Activated T-helper 17 cell treated with anti-CD3 and anti-CD28 coated beads, Interleukin-2, amount 50 U/mL, for 72 hours (primary cell): ENCODE results near the gene FGFBP2. TPM values are rescaled to one million over a fixed set of nuclear protein-coding genes. Genes with fewer than 3 reads are reported as not detected.
A peak's percentile ranks its signal among the peaks of the same experiment; 100 is the strongest.

Experiments
- ATAC-seq: fragments of 150-1000 bp; cut with Tn5 transposase; replicated peaks from 2 replicates; pipeline ENCODE4 v1.10.0; 2021; ENCODE audit warnings: mild to moderate bottlenecking, moderate library complexity
- H3K27ac Mint-ChIP-seq: one replicate; pipeline ENCODE4 v1.8.0; 2022; ENCODE audit warnings: mixed read lengths
- H3K27me3 Mint-ChIP-seq: one replicate; pipeline ENCODE4 v1.8.0; 2022; ENCODE audit warnings: mixed read lengths
- H3K36me3 Mint-ChIP-seq: one replicate; pipeline ENCODE4 v1.8.0; 2022; ENCODE audit warnings: low read depth, mild to moderate bottlenecking, mixed read lengths
- H3K4me1 Mint-ChIP-seq: one replicate; pipeline ENCODE4 v1.8.0; 2022; ENCODE audit warnings: mixed read lengths
- H3K4me3 Mint-ChIP-seq: one replicate; pipeline ENCODE4 v1.8.0; 2022; ENCODE audit warnings: mild to moderate bottlenecking, mixed read lengths
- H3K9me3 Mint-ChIP-seq: one replicate; pipeline ENCODE4 v1.8.0; 2022; ENCODE audit warnings: mixed read lengths
- total RNA-seq, 2 donors: library from RNA; stranded (reverse); gene quantifications; one replicate each; pipeline ENCODE4 v1.2.3, GENCODE V29; 2022

The FGFBP2 gene
- total RNA-seq, 2 donors from 2014 or later, result 0.22 to 2.2 TPM

DNA sequence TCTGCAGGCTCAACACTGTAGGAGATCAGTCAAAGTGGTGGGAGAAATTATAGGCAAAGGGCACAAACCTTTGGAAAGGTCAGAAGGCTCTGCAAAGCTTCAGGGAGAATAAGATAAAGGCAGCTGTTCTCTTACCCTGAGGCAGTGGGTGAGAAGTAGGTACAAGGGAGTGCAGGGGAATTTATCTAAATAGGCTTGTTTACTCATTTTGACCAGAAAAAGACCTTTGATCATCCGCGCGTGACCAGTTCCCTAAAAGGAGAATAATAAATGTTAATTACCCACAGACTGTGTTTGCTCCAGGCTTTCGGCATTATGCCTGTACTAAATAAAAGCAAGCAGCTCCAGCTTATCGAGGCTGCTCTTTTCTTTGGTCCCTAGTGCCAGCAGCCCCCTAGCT is 9.3 kb downstream of the FGFBP2 start:
- H3K27me3 Mint-ChIP-seq, result no peaks in the 10 kb centered on the region
- no peaks in the 10 kb centered on the region for H3K9me3 Mint-ChIP-seq
- no peaks in the 10 kb centered on the region for H3K36me3 Mint-ChIP-seq
- no peaks in the 10 kb centered on the region for H3K4me1 Mint-ChIP-seq
- no peak for ATAC-seq
- H3K27ac Mint-ChIP-seq, result no peak overlapping the region
- no peak overlapping the region for H3K4me3 Mint-ChIP-seq

DNA sequence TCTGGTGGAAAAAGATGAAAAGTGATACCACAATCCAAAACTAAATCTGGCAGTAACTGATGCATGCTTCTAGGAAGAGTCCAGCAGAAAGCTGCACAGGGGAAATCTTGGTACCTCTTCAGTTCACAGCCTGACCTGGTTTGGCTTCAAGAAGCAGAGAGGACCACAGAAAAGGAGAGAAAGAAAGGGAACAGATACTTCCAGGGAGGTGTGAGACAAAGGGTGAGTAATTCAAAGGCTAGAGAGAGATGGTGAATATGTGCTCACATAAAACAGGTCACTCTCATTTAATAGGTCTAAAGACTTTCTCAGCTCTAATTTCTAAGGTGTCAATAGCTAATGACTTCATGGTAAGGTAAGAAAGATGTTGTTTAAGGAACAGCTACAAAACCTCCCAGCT is 11.2 kb downstream of the FGFBP2 start:
- ATAC-seq, result no peak
- Mint-ChIP-seq H3K27me3 (no peaks in the 10 kb centered on the region), H3K4me1 (no peaks in the 10 kb centered on the region), H3K36me3 (no peaks in the 10 kb centered on the region), H3K4me3 (no peak overlapping the region), H3K9me3 (no peaks in the 10 kb centered on the region), H3K27ac (no peak overlapping the region)

GRCh38 chr4:15948826-15949225 is 14.1 kb downstream of the FGFBP2 start:
- Mint-ChIP-seq H3K36me3 (no peaks in the 10 kb centered on the region), H3K4me3 (no peak overlapping the region), H3K4me1 (no peaks in the 10 kb centered on the region), H3K27me3 (peaks cover 4% of the 10 kb centered on the region), H3K9me3 (no peaks in the 10 kb centered on the region), H3K27ac (no peak overlapping the region)
- ATAC-seq, result no peak

DNA sequence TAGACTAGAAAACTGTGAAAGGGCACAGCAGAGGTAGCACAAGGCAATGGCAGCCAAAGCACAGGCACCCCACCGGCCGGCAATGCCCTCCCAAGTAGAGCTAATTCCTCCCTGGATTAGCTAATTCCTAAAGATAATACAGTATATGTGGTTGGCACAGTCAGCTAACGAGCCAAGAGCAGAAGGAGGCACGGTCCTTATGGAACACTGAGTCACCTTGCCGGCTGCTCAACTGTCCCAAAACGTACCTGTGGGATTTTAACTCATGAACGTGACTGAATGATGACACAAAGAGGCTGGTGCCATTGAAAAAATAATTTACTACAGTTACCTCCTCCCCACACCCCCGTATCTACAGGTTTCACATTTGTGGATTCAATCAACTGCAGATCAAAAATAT is 15.3 kb downstream of the FGFBP2 start:
- peaks cover 4% of the 10 kb centered on the region for H3K27me3 Mint-ChIP-seq
- no peaks in the 10 kb centered on the region for H3K36me3 Mint-ChIP-seq
- H3K4me1 Mint-ChIP-seq, result no peaks in the 10 kb centered on the region
- no peak for ATAC-seq
- no peaks in the 10 kb centered on the region for H3K9me3 Mint-ChIP-seq
- H3K4me3 Mint-ChIP-seq, result no peak overlapping the region
- no peak overlapping the region for H3K27ac Mint-ChIP-seq

DNA sequence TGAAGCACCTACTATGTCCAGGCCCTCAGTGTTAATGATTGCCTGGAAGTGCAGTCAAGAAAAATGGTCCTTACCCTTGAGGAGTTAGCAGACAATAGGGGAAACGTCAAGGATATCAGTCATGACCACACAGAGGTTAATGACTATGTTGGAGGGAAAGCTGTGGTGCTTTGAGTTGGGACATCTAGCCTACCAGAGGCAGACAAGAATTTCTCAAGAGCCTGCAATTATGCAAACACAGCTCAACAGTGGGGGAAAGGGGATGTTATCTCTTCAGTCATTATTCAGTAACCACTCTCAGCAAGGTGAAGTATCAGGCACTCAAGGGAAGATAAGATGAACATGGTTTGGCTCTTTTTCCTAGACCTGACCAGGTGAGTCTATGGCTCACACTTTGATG is 17.5 kb downstream of the FGFBP2 start:
- ATAC-seq, result no peak
- H3K4me1 Mint-ChIP-seq, result no peaks in the 10 kb centered on the region

GRCh38 chr4:15944895-15945294 is 18.1 kb downstream of the FGFBP2 start:
- Mint-ChIP-seq H3K4me3 (no peak overlapping the region), H3K27me3 (peaks cover 9% of the 10 kb centered on the region), H3K27ac (no peak overlapping the region), H3K36me3 (no peaks in the 10 kb centered on the region), H3K9me3 (no peaks in the 10 kb centered on the region), H3K4me1 (no peaks in the 10 kb centered on the region)
- ATAC-seq, result no peak

More for the DNA sequence above, 17.5 kb downstream of the FGFBP2 start:
- Mint-ChIP-seq H3K27me3 (peaks cover 5% of the 10 kb centered on the region), H3K9me3 (no peaks in the 10 kb centered on the region), H3K36me3 (no peaks in the 10 kb centered on the region), H3K27ac (no peak overlapping the region), H3K4me3 (no peak overlapping the region)

DNA sequence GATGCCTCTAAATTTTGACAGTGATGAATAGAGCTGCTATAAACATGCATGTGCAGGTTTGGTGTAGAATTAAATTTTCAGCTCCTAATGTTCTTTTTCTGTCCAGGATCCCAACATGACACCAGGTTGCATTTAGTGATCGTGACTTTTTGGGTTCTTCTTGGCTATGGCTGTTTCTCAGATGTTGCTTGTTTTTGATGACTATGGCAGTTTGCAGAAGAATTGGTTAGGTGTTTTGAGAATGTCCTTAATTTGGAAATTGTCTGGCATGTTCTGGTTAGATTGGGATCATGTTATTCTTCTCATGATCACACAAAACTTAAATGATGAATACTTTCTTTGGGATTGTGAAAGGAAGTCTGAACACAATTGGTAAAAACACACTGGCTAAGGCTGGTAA is 20.7 kb downstream of the FGFBP2 start:
- H3K4me3 Mint-ChIP-seq, result no peak overlapping the region
- no peaks in the 10 kb centered on the region for H3K4me1 Mint-ChIP-seq
- H3K36me3 Mint-ChIP-seq, result no peaks in the 10 kb centered on the region
- H3K27me3 Mint-ChIP-seq, result peaks cover 15% of the 10 kb centered on the region
- no peak overlapping the region for H3K27ac Mint-ChIP-seq
- ATAC-seq, result no peak
- H3K9me3 Mint-ChIP-seq, result no peaks in the 10 kb centered on the region

GRCh38 chr4:15938640-15939039 is 24.3 kb downstream of the FGFBP2 start, which contains the start of gene FGFBP1:
Gene FGFBP1 (minus strand): TSS chr4:15938740. CDS start chr4:15936632, 2,108 bp downstream.
- ATAC-seq, result no peak
- no peaks in the 10 kb centered on the region for H3K4me1 Mint-ChIP-seq
- H3K27ac Mint-ChIP-seq, result no peak within 1 kb of the TSS
- peaks cover 23% of the 10 kb centered on the region for H3K27me3 Mint-ChIP-seq
- H3K36me3 Mint-ChIP-seq, result no peaks in the 10 kb centered on the region
- no peaks in the 10 kb centered on the region for H3K9me3 Mint-ChIP-seq
- no peak within 1 kb of the TSS for H3K4me3 Mint-ChIP-seq

GRCh38 chr4:15938182-15938581 is 24.8 kb downstream of the FGFBP2 start:
- Mint-ChIP-seq H3K4me3 (no peak overlapping the region), H3K9me3 (no peaks in the 10 kb centered on the region), H3K36me3 (no peaks in the 10 kb centered on the region), H3K4me1 (no peaks in the 10 kb centered on the region), H3K27me3 (peaks cover 23% of the 10 kb centered on the region), H3K27ac (no peak overlapping the region)
- no peak for ATAC-seq

DNA sequence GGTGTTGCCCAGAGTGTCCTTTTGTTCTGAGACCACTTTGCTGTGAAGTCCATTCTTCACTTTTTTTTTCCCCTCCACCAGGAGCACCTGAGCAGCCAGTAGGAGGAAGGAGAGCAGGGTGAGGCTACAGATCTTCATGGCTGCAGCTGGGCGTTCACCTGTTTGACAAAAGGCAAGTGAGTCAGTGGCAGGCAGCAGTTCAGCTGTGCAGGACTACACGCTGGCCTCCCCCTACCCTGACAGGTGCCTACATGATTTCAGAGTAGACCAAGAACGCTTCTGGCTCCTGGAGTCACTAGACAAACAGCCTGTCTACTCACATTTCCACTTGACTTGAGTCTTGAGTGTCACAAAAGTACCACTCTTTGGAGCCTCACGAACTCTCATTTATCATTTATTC is 26.5 kb downstream of the FGFBP2 start:
- Mint-ChIP-seq H3K9me3 (no peaks in the 10 kb centered on the region), H3K4me3 (no peak overlapping the region), H3K27me3 (peaks cover 31% of the 10 kb centered on the region), H3K4me1 (no peaks in the 10 kb centered on the region), H3K27ac (no peak overlapping the region), H3K36me3 (no peaks in the 10 kb centered on the region)
- ATAC-seq, result no peak

GRCh38 chr4:15935504-15936402 is 27.2 kb downstream of the FGFBP2 start:
- H3K4me3 Mint-ChIP-seq, result no peak overlapping the region
- ATAC-seq, result no peak
- H3K9me3 Mint-ChIP-seq, result no peaks in the 10 kb centered on the region
- peaks cover 37% of the 10 kb centered on the region for H3K27me3 Mint-ChIP-seq
- H3K4me1 Mint-ChIP-seq, result no peaks in the 10 kb centered on the region
- H3K36me3 Mint-ChIP-seq, result no peaks in the 10 kb centered on the region
- H3K27ac Mint-ChIP-seq, result no peak overlapping the region

GRCh38 chr4:15934259-15934658 is 28.7 kb downstream of the FGFBP2 start:
- Mint-ChIP-seq H3K9me3 (no peaks in the 10 kb centered on the region), H3K27ac (no peak overlapping the region), H3K4me1 (no peaks in the 10 kb centered on the region), H3K27me3 (peaks cover 41% of the 10 kb centered on the region), H3K36me3 (no peaks in the 10 kb centered on the region), H3K4me3 (no peak overlapping the region)
- no peak for ATAC-seq

- no peaks in the 10 kb centered on the region for H3K4me1 Mint-ChIP-seq
- H3K36me3 Mint-ChIP-seq, result no peaks in the 10 kb centered on the region
- no peak for ATAC-seq
- no peaks in the 10 kb centered on the region for H3K9me3 Mint-ChIP-seq
- H3K27ac Mint-ChIP-seq, result no peak overlapping the region
- H3K27me3 Mint-ChIP-seq, result peaks cover 38% of the 10 kb centered on the region
- no peak overlapping the region for H3K4me3 Mint-ChIP-seq
Measured at GRCh38 chr4:15931451-15932210, 31.3 kb downstream of the FGFBP2 start.

- no peaks in the 10 kb centered on the region for H3K9me3 Mint-ChIP-seq
- no peaks in the 10 kb centered on the region for H3K36me3 Mint-ChIP-seq
- H3K27ac Mint-ChIP-seq, result no peak overlapping the region
- H3K4me3 Mint-ChIP-seq, result no peak overlapping the region
- ATAC-seq, result no peak
- peaks cover 38% of the 10 kb centered on the region for H3K27me3 Mint-ChIP-seq
- no peaks in the 10 kb centered on the region for H3K4me1 Mint-ChIP-seq
Measured at GRCh38 chr4:15930314-15930713, 32.7 kb downstream of the FGFBP2 start.

DNA sequence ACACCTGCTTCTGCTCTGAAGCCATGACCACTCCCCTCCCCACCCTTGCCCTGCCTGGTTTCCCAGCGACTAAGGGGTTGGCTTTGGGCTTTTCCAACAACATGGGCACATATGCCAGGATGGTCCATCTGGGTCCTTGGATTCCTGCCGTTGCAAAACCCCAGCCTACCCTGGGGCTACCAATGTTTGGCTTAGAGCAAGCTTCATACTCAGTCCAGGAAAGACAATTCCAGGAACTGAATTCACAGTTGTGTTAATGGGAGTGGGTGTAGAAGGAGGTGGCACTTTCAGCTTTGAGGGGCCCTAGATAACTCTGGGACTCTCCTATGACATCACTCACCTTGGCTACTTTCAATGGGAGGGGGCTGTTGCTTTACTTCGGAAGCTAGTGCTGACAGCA is 33.4 kb downstream of the FGFBP2 start:
- no peaks in the 10 kb centered on the region for H3K36me3 Mint-ChIP-seq
- H3K27ac Mint-ChIP-seq, result no peak overlapping the region
- H3K4me3 Mint-ChIP-seq, result no peak overlapping the region
- no peaks in the 10 kb centered on the region for H3K4me1 Mint-ChIP-seq
- peak; percentile 35 for ATAC-seq
- peaks cover 36% of the 10 kb centered on the region for H3K27me3 Mint-ChIP-seq
- H3K9me3 Mint-ChIP-seq, result no peaks in the 10 kb centered on the region
